ENCODE measurements around the gene PRDM16. TPM values are rescaled to one million over a fixed set of nuclear protein-coding genes. Genes with fewer than 3 reads are reported as not detected.

PRDM16 gene
- total RNA-seq, 1 donor from 2014 or later: not detected

DNA sequence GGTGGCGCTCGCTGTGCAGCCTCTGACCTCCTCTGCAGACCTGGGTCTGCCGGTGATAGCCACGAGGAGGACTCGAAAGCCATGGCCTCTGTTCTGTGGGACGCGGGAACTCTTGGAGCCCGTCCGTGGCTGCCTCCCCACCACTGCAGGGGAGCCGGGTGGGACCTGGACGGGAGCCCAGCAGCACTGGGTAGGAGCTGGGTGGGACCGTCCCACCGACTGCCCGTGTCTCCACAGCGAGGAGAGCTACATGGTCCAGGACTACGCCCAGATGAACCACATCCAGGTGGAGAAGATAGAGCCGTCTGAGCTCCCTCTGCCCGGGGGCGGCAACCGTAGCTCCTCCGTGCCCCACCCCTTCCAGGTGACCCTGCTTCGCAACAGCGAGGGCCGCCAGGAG, 409.2 kb downstream of the PRDM16 start:
- Mint-ChIP-seq H3K36me3 (ENCODE audit: low read depth) (no peaks in the 10 kb centered on the region), H3K9me3 (no peaks in the 10 kb centered on the region), H3K4me3 (ENCODE audit: low read depth) (no peak overlapping the region), H3K4me1 (ENCODE audit: low read depth) (no peaks in the 10 kb centered on the region), H3K27me3 (ENCODE audit: low read depth) (no peaks in the 10 kb centered on the region), H3K27ac (no peak overlapping the region)
- intact Hi-C loops (cut with micrococcal nuclease): no loop called here
- DNase-seq (ENCODE audit: low spot score): no peak

DNA sequence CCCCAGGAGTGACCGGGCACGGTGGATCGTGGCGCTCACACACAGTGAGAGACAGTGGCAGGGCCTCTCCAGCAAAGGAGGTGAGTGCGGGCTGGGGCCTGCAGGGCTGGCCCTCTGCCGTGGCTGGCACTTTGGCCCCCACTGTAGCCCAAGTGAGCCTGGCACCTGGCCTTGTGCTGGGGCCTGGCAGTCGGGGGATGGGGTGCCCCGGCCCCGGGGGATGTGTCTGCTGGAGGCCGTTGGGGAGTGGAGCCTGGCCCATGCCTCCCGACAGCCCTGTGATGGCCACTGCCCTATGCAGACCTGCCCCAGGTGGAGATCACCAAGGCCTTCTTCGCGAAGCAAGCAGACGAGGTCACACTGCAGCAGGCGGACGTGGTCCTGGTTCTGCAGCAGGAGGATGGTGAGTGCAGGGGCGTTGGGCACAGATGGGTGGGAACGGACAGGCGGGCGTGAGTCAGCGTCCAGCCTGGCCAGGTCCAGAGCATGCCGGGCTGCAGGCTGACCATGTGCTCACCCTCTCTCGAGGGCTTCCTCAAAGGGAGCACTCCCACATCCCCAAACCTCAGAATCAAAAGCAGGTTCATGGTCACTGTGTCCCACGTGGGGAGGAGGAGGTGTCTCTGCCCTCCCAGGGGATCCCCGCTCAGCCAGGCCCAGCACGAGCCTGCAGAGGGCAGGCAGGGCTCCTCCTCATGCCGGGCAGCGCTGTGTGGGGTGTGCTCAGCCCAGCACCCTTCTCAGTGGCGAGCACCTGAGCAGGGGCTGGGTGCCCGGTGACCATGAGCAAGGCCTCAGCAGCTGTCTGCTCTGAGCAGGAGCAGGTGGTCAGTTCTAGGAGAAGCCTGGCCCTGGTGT, 410.7 kb downstream of the PRDM16 start:
- Mint-ChIP-seq H3K9me3 (no peaks in the 10 kb centered on the region), H3K4me1 (ENCODE audit: low read depth) (no peaks in the 10 kb centered on the region), H3K27ac (no peak overlapping the region), H3K36me3 (ENCODE audit: low read depth) (no peaks in the 10 kb centered on the region), H3K27me3 (ENCODE audit: low read depth) (no peaks in the 10 kb centered on the region), H3K4me3 (ENCODE audit: low read depth) (no peak overlapping the region)
- no peak for DNase-seq (ENCODE audit: low spot score)
- intact Hi-C loops (cut with micrococcal nuclease): no loop called here

DNA sequence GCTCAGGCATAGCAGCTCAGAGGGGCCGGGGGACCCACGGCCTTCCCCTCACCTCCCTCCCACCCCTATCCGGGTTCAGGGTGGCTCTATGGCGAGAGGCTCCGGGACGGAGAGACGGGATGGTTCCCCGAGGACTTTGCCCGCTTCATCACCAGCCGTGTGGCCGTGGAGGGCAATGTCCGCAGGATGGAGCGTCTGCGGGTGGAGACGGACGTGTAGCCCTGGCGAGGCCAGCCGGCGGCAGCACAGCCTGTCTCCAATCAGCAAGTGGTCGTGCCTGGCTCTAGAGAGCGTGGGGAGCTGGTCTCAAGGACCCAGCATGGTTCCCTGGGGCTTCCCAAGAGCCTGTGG, 411.3 kb downstream of the PRDM16 start:
- Mint-ChIP-seq H3K4me1 (ENCODE audit: low read depth) (no peaks in the 10 kb centered on the region), H3K4me3 (ENCODE audit: low read depth) (no peak overlapping the region), H3K27me3 (ENCODE audit: low read depth) (no peaks in the 10 kb centered on the region), H3K36me3 (ENCODE audit: low read depth) (no peaks in the 10 kb centered on the region), H3K9me3 (no peaks in the 10 kb centered on the region), H3K27ac (no peak overlapping the region)
- intact Hi-C loops (cut with micrococcal nuclease): no loop called here
- no peak for DNase-seq (ENCODE audit: low spot score)

DNA sequence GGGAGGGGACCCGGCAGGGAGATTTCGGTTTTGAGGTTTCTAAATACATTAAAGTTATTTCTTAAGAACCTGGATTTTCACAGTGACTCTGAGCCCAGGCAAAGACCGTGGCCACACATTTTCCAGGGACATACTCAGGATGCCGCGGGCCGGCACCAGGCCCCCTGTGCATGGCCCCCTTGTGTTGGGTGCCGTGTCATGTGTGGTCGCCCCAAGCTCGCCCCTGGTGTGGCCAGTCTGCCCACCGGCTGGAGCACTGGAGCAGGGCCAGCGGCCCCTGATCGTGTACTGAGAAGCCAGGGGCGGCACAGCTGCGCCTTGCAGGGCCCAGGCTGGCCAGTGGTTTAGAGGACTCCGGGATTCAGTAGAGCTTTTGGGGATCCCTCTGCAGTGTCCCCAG, 412.0 kb downstream of the PRDM16 start:
- Mint-ChIP-seq H3K36me3 (ENCODE audit: low read depth) (no peaks in the 10 kb centered on the region), H3K4me3 (ENCODE audit: low read depth) (no peak overlapping the region), H3K27me3 (ENCODE audit: low read depth) (no peaks in the 10 kb centered on the region), H3K9me3 (no peaks in the 10 kb centered on the region), H3K27ac (no peak overlapping the region), H3K4me1 (ENCODE audit: low read depth) (no peaks in the 10 kb centered on the region)
- intact Hi-C loops (cut with micrococcal nuclease): no loop called here
- DNase-seq (ENCODE audit: low spot score): no peak

DNA sequence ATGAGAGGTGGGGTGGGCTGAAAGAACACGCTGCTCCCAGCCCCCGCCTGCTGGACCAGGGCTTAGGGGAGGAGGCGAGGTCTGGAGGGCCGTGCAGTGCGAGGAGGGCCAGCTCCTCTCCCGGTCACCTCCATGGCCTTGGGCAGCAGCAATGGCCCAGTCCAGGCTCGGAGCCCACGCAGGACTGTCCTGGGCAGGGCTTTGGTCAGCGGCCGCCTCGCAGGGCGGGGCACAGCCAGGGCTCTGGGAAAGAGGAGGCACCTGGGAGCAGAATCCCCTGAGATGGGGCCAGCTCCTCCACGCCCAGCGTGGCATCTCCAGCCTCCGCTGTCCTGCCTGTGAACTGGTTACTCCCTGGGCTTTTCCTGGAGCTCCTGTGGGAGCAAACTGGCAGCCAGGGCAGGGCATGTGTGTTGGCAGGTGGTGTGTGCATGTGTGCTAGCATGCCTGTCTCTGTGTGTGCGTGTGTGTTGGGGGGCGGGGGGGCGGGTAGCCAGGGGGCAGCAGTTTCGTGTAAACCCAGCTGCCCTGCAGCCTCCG, 412.9 kb downstream of the PRDM16 start:
- DNase-seq (ENCODE audit: low spot score): no peak
- Mint-ChIP-seq H3K4me3 (ENCODE audit: low read depth) (no peak overlapping the region), H3K27ac (no peak overlapping the region), H3K36me3 (ENCODE audit: low read depth) (no peaks in the 10 kb centered on the region), H3K27me3 (ENCODE audit: low read depth) (no peaks in the 10 kb centered on the region), H3K9me3 (no peaks in the 10 kb centered on the region), H3K4me1 (ENCODE audit: low read depth) (no peaks in the 10 kb centered on the region)
- intact Hi-C loops (cut with micrococcal nuclease): no loop called here

DNA sequence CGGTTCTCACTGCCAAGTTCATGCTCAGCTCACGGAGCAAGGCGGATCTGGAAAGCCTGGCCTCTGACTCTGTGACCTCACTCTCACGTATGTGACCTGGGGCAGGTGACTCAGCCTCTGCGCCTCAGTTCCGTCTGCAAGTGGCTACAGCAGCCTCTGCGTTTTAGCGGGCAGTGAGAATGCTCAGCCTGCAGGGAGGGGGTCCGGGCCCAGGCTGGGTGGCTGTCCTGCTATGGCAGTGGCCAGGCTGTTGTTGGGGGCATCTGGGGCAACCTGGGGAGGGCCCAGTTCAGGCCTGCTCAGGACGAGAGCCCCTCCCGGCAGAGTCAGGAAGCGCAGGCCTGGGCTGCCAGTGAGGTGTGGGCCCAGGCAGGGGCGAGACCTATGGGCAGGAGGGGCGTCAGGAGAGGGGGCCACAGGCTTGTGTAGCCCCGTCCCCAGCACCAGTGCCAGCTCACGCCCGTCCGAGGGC, 413.4 kb downstream of the PRDM16 start:
- no peak overlapping the region for H3K4me3 Mint-ChIP-seq (ENCODE audit: low read depth)
- H3K27ac Mint-ChIP-seq: no peak overlapping the region
- intact Hi-C loops (cut with micrococcal nuclease): no loop called here
- H3K9me3 Mint-ChIP-seq: no peaks in the 10 kb centered on the region
- no peaks in the 10 kb centered on the region for H3K4me1 Mint-ChIP-seq (ENCODE audit: low read depth)
- H3K36me3 Mint-ChIP-seq (ENCODE audit: low read depth): no peaks in the 10 kb centered on the region
- no peak for DNase-seq (ENCODE audit: low spot score)
- no peaks in the 10 kb centered on the region for H3K27me3 Mint-ChIP-seq (ENCODE audit: low read depth)

DNA sequence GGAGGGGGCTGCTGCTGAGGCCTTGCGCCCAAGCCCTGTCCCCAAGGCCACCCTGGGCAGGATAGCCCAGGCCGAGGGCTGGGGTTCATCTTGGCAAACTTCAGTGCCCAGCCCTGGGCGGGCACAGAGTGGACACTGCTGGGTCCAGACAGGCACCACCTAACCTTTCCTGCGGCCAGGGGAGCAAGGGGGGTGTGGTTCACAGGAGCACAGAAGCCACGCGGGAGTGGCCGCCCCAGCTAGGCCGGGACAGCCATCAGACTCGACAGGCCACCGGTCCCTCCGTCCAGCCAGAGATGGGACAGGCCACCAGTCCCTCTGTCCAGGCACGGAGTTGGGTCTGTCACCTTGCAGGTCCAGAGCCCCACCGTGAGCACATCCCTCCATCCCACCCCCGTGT, 414.4 kb downstream of the PRDM16 start:
- no peak overlapping the region for H3K4me3 Mint-ChIP-seq (ENCODE audit: low read depth)
- no peaks in the 10 kb centered on the region for H3K36me3 Mint-ChIP-seq (ENCODE audit: low read depth)
- DNase-seq (ENCODE audit: low spot score): no peak
- intact Hi-C loops (cut with micrococcal nuclease): no loop called here
- H3K9me3 Mint-ChIP-seq: no peaks in the 10 kb centered on the region
- no peaks in the 10 kb centered on the region for H3K27me3 Mint-ChIP-seq (ENCODE audit: low read depth)
- H3K4me1 Mint-ChIP-seq (ENCODE audit: low read depth): no peaks in the 10 kb centered on the region
- no peak overlapping the region for H3K27ac Mint-ChIP-seq

DNA sequence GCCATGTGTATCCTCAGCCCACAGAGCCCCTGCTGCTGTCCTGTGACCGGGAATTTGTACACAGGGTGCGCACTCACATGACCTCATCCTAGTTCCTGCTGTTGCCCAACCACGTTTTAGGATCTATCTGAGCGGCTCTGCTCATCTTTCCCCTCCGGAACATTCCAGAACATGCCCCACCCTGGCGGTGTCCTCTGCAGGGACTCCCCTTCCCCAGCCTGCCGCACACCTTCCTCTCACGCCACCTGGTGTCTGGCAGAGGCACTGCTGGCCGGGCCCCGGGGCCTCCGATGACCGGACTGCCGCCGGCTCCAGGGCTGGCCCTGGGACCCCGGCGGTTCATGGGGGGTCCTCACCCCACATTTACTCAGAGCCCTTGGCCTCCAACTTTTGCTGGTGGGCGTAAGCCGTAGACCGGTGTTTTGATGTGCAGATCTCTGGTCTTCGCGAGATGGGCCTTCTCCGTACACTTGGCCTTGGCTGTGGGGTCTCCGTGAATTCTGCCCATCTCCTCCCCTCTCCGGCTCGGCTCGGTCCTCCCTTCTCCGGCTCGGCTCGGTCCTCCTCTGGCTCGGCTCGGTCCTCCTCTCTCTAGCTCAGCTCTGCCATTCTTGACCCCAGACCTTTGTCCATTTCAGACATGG, 414.9 kb downstream of the PRDM16 start:
- H3K36me3 Mint-ChIP-seq (ENCODE audit: low read depth): no peaks in the 10 kb centered on the region
- no peak overlapping the region for H3K4me3 Mint-ChIP-seq (ENCODE audit: low read depth)
- peak; percentile 22 for DNase-seq (ENCODE audit: low spot score)
- no peaks in the 10 kb centered on the region for H3K9me3 Mint-ChIP-seq
- intact Hi-C loops (cut with micrococcal nuclease): loop anchor here (2.0 kb wide), 1 partner anchor 31 kb away; no protein-coding TSS in a partner anchor
- no peaks in the 10 kb centered on the region for H3K27me3 Mint-ChIP-seq (ENCODE audit: low read depth)
- no peaks in the 10 kb centered on the region for H3K4me1 Mint-ChIP-seq (ENCODE audit: low read depth)
- no peak overlapping the region for H3K27ac Mint-ChIP-seq

DNA sequence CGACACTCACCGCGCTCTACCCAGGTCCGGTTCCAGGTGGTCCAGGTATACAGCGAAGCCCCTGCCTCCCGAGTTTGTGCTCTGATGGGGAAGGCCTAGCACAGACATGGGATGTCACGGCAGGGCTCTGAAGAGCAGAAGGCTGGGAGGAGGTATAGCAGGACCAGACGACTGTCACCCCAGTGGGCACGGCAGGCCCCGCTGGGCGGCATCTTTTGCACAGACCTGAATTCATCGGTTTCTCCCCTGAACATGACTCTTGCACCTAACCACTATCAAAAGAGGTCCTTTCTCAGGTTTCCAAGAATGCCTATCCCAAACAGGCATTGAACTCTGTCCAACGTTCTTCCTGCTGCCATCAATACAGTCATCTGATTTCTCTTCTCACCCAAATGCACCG, 416.0 kb downstream of the PRDM16 start:
- no peaks in the 10 kb centered on the region for H3K9me3 Mint-ChIP-seq
- no peak for DNase-seq (ENCODE audit: low spot score)
- H3K27me3 Mint-ChIP-seq (ENCODE audit: low read depth): no peaks in the 10 kb centered on the region
- no peaks in the 10 kb centered on the region for H3K36me3 Mint-ChIP-seq (ENCODE audit: low read depth)
- no peak overlapping the region for H3K27ac Mint-ChIP-seq
- intact Hi-C loops (cut with micrococcal nuclease): loop anchor here (2.0 kb wide), 1 partner anchor 32 kb away; no protein-coding TSS in a partner anchor
- H3K4me3 Mint-ChIP-seq (ENCODE audit: low read depth): no peak overlapping the region
- H3K4me1 Mint-ChIP-seq (ENCODE audit: low read depth): no peaks in the 10 kb centered on the region

Other genes with a start within 250 kb of the PRDM16 start
- not detected in 2 replicates for gene ACTRT2, start 47.7 kb upstream of the PRDM16 start, total RNA-seq

All from activated T-helper 2 cell treated with anti-CD3 and anti-CD28 coated beads, Interferon-gamma antibody, Interleukin-2, Interleukin-4, amounts not matched to agents 10 μg/mL and 5 μg/mL and 100 μg/mL, durations not matched to agents 14 hours and 24 hours and 36 hours (primary cell).